T-helper 1 cell treated with Interleukin-12 subunit alpha and Interleukin-12 subunit beta and Interleukin-4 antibody, amounts not matched to agents 30 μg/mL and 1 μg/mL, for 36 hours (primary cell): Measurements from ENCODE around the gene KRTAP10-2.
"Not testable (repeated sequence)": the region's sequence is repeated elsewhere in the genome, so short reads cannot be mapped to it uniquely, and the experiment has no call there.

Experiments
- H3K27ac Mint-ChIP-seq: one replicate; pipeline ENCODE4 v1.8.0; 2021; ENCODE audit warnings: mild to moderate bottlenecking, mixed read lengths
- H3K27me3 Mint-ChIP-seq: one replicate; pipeline ENCODE4 v1.8.0; 2021; ENCODE audit warnings: low read depth, mixed read lengths
- H3K36me3 Mint-ChIP-seq: one replicate; pipeline ENCODE4 v1.8.0; 2021; ENCODE audit warnings: low read depth, mixed read lengths
- H3K4me1 Mint-ChIP-seq: one replicate; pipeline ENCODE4 v1.8.0; 2021; ENCODE audit warnings: low read depth, mixed read lengths
- H3K4me3 Mint-ChIP-seq: one replicate; pipeline ENCODE4 v1.8.0; 2021; ENCODE audit warnings: mild to moderate bottlenecking, moderate library complexity, mixed read lengths
- H3K9me3 Mint-ChIP-seq: one replicate; pipeline ENCODE4 v1.8.0; 2021; ENCODE audit warnings: mixed read lengths

Gene KRTAP10-2

DNA sequence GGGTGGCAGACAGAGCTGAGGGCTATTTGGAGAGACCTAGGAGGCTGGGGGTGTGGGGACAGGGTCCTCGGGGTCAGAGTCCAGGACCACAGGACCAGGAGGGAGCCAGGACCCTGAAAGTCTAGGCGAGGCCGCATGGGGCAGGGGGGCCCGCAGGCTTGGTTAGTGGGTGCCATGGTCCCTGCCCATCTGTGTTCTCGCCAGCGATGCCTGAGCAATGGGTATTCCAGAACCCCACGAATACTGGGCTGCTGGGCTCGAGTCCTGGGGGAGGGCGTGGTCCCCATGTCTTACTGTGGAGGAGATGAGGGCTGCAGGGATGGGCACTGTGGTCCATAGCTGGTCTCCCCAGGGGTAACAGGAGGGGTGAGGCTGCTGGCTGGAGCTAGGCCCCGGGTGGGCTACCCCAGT, 39.0 kb upstream of the KRTAP10-2 start:
- H3K27ac Mint-ChIP-seq: no peak overlapping the region

DNA sequence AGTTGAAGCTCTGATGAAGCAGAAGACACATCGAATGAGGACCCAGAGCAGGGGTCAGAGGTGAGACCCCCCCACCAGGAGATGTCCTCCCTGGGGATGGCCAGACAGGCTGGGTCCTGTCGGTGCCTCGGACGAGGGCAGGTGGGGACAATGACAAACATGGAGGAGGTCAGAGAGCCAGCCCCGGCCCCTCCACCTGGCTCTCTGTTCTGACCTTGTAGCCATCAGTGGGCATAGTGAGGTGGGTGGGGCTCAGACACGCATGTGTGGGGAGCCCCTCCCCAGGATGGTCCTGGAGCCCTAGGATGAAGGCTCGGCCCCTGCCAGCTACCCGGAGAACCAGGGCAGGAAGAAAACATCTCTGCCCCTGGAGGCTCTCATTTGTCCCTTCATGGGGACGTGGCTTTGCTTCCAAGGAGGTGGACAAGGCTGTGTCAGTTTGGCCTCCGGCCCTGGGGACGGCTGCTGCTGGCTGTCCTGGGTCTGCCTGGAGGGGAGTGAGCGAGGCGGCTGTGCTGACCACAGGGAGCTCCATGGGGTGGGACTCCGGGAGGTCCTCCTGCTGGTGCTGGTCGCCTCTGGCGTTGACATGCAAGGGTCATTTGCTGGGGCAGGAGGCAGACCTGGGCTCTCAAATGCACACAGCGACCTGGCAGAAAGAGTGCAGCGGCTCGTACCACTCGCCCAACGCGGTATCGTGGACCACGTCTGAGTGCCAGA, 38.4 kb upstream of the KRTAP10-2 start:
- peaks cover 45% of the 10 kb centered on the region for H3K27me3 Mint-ChIP-seq
- no peak overlapping the region for H3K4me3 Mint-ChIP-seq
- no peaks in the 10 kb centered on the region for H3K9me3 Mint-ChIP-seq
- H3K27ac Mint-ChIP-seq: no peak overlapping the region
- no peaks in the 10 kb centered on the region for H3K4me1 Mint-ChIP-seq
- H3K36me3 Mint-ChIP-seq: no peaks in the 10 kb centered on the region

More for the DNA sequence above, 39.0 kb upstream of the KRTAP10-2 start:
- peaks cover 46% of the 10 kb centered on the region for H3K27me3 Mint-ChIP-seq
- no peaks in the 10 kb centered on the region for H3K36me3 Mint-ChIP-seq
- H3K9me3 Mint-ChIP-seq: no peaks in the 10 kb centered on the region
- no peaks in the 10 kb centered on the region for H3K4me1 Mint-ChIP-seq
- H3K4me3 Mint-ChIP-seq: no peak overlapping the region

DNA sequence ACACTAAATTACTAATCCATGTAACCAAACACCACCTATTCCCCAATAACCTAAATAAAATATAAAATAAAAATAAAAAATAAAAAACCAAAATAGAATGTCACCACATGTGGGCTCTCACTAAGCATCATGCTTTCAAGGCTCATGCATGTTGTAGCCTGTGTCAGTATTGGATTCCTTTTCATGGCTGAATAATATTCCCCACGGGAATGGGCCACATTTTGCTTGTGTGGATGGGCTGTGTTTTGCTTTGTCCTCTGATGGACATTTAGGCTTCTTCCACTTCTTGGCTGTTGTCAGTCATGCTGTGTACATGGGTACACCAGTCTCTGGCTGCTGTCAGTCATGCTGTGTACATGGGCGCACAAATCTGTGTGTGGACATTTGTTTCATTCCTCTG, 37.8 kb upstream of the KRTAP10-2 start:
- H3K4me3 Mint-ChIP-seq: no peak overlapping the region
- no peak overlapping the region for H3K27ac Mint-ChIP-seq
- peaks cover 49% of the 10 kb centered on the region for H3K27me3 Mint-ChIP-seq
- peaks cover 4% of the 10 kb centered on the region for H3K4me1 Mint-ChIP-seq
- no peaks in the 10 kb centered on the region for H3K36me3 Mint-ChIP-seq
- no peaks in the 10 kb centered on the region for H3K9me3 Mint-ChIP-seq

DNA sequence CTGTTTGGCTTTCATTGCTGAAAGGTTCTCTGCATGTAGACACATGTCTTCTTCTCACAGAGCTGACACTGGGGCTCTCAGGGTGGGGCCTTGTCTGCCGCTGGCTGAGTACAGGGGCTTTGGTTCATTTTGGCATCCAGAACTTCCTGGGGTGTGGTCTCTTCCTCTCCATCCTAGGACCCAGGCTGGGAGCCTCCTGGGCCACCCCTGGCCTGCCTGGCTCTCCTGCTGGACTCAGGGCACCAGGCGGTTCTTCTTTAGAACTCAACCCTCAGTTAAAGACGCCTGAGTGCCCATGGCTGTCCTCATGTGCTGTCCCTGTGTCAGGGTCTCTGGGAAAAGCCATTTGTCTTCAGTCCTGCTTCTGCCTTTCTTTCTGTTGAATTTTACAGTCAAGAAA, 34.6 kb upstream of the KRTAP10-2 start:
- Mint-ChIP-seq H3K4me1 (peaks cover 15% of the 10 kb centered on the region), H3K36me3 (peaks cover 3% of the 10 kb centered on the region), H3K27ac (no peak overlapping the region), H3K27me3 (peaks cover 46% of the 10 kb centered on the region), H3K4me3 (no peak overlapping the region), H3K9me3 (peaks cover 19% of the 10 kb centered on the region)

DNA sequence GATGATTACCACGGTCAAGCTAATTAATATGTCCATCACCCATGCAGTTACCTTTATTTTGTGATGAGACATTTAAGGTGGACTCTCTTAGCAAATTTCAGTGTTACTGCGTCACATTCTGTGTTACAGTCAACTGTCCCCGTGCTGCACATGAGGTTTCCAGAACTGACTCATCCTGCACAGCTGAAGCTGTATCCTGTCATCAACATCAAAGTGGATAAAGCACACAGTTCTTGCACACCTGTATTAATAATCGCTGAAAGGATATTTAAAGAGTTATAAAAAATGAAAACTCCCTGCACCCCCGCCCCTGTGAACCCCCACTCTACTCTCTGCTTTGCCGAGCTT, 32.5 kb upstream of the KRTAP10-2 start:
- Mint-ChIP-seq H3K36me3 (peaks cover 3% of the 10 kb centered on the region), H3K4me1 (peaks cover 15% of the 10 kb centered on the region), H3K27me3 (peaks cover 41% of the 10 kb centered on the region), H3K9me3 (peaks cover 25% of the 10 kb centered on the region), H3K4me3 (no peak overlapping the region), H3K27ac (no peak overlapping the region)

DNA sequence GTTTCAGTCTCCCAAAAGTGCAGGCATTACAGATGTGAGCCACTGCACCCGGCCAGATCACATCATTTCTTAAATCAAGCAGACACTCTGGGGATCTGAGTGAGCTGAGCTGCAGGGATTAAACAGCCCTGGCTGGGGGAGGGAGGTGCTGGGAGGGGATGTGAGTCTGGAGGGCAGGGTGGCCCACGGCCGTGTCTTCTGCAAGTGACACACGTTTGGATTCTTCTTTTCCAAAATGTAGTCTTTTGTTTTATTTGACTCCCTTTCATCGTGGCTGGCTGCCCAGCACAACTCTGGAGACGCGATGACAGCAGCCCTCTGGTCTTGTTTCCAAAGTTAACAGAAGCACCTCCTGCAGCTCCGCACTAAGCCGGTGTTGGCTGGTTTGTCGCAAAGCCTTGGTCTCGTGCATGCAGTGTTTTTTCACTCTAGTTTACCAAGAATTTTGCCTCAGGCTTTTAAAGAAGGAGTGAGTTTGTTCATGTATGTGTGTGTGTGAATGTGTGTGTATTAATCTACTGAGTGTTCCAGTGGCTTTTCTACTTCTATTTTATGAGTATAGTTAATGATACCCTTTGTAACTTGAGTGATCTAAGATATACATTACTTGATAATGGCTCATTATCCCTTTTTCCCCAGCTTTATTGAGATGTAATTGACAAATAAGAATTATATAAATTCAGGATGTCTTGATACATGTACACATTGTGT, 31.9 kb upstream of the KRTAP10-2 start:
- Mint-ChIP-seq H3K27me3 (peaks cover 38% of the 10 kb centered on the region), H3K9me3 (peaks cover 27% of the 10 kb centered on the region), H3K4me3 (no peak overlapping the region)

DNA sequence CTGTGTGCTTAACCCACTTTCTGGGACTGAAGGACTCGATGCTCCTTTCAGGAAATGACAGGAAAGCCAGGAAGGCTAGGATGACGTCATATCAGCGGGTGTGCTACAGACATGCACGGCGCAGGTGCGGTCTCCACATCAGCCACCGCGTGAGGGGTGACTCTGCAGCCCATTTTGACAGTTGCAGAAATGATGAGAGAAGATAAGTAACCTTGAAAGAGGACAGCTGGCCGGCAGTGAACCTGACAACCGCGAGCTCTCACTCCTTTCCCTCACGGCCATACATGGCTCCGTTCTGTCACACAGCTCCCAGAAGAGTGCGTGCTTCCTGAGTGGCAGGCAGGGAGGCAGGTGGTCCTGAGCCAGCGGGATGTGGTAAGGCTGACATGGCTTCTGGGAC, 30.8 kb upstream of the KRTAP10-2 start:
- no peak overlapping the region for H3K27ac Mint-ChIP-seq

More for the DNA sequence above, 31.9 kb upstream of the KRTAP10-2 start:
- Mint-ChIP-seq H3K4me1 (peaks cover 15% of the 10 kb centered on the region), H3K27ac (no peak overlapping the region), H3K36me3 (peaks cover 3% of the 10 kb centered on the region)

DNA sequence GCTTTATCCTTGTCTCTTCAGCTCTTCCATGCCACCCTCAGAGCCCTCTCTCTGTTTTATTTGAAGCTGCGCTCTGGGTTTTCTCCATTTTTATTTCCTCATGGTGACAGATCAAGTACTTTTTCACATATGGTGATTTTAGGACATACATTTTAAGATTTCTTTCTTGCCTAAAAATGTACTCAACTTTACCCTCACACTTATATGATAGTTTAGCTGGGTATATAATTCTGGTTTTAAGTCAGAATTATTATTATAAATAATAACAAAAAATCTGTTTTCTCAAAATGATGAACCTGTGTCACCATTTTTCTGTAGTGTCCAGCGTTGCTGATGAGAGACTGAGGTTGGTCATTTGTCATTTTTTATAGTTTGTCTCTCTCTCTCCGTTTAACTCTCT, 29.9 kb upstream of the KRTAP10-2 start:
- H3K4me3 Mint-ChIP-seq: no peak overlapping the region

More for the DNA sequence above, 30.8 kb upstream of the KRTAP10-2 start:
- peaks cover 3% of the 10 kb centered on the region for H3K36me3 Mint-ChIP-seq
- no peak overlapping the region for H3K4me3 Mint-ChIP-seq
- peaks cover 15% of the 10 kb centered on the region for H3K4me1 Mint-ChIP-seq
- H3K9me3 Mint-ChIP-seq: peaks cover 37% of the 10 kb centered on the region
- peaks cover 26% of the 10 kb centered on the region for H3K27me3 Mint-ChIP-seq

DNA sequence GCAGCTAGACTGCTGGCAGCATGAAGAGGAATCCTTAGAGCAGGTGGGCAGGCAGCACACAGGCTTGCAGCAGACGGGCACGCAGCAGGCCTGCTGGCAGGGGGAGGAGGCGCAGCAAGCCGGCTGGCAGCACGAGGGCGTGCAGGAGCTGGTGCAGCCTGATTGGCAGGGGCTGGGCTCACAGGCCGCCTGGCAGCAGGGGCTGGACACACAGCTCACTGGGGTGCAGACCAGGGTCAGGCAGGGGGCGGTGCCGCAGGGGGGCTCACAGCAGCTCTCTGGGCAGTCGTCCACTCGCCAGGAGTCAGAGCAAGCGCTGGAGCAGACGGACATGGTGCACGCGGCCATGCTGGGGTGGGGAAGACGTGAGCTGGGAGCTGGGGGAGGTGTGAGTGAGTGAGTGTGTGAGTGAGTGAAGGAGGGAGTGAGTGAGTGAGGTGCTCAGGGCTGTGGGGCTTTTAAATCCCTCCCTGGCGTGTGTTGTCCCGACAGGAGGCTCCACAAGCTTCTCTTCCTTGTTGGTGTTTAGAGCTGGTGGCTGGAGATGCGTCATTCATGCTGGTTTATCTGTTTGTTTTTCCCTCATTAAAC, 29.0 kb upstream of the KRTAP10-2 start, which contains the start of gene KRTAP10-5:
Gene KRTAP10-5 (minus strand): TSS at position 374 of the 591 bp plus-strand sequence. CDS start 26 bp downstream, at position 348.
- H3K27ac Mint-ChIP-seq, H3K36me3 Mint-ChIP-seq, H3K4me3 Mint-ChIP-seq: not testable (repeated sequence)
- H3K9me3 Mint-ChIP-seq: peaks cover 51% of the 10 kb centered on the region
- peaks cover 15% of the 10 kb centered on the region for H3K4me1 Mint-ChIP-seq
- H3K27me3 Mint-ChIP-seq: peaks cover 13% of the 10 kb centered on the region

More for the DNA sequence above, 29.9 kb upstream of the KRTAP10-2 start:
- Mint-ChIP-seq H3K9me3 (peaks cover 44% of the 10 kb centered on the region), H3K27me3 (peaks cover 17% of the 10 kb centered on the region), H3K4me1 (peaks cover 15% of the 10 kb centered on the region), H3K36me3 (peaks cover 3% of the 10 kb centered on the region), H3K27ac (no peak overlapping the region)

DNA sequence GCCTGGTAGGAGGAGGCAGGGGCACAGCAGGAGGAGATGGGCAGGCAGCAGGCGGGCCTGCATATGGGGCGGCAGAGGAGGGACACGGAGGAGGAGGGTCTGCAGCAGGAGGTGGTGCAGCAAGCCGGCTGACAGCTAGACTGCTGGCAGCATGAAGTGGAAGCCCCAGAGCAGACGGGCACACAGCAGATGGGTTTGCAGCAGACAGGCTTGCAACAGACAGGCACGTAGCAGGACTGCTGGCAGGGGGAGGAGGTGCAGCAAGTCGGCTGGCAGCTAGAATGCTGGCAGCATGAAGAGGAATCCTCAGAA, 28.5 kb upstream of the KRTAP10-2 start:
- Mint-ChIP-seq H3K36me3 (peaks cover 3% of the 10 kb centered on the region), H3K27ac (no peak overlapping the region), H3K9me3 (peaks cover 51% of the 10 kb centered on the region), H3K27me3 (peaks cover 11% of the 10 kb centered on the region), H3K4me1 (peaks cover 16% of the 10 kb centered on the region), H3K4me3 (no peak overlapping the region)

DNA sequence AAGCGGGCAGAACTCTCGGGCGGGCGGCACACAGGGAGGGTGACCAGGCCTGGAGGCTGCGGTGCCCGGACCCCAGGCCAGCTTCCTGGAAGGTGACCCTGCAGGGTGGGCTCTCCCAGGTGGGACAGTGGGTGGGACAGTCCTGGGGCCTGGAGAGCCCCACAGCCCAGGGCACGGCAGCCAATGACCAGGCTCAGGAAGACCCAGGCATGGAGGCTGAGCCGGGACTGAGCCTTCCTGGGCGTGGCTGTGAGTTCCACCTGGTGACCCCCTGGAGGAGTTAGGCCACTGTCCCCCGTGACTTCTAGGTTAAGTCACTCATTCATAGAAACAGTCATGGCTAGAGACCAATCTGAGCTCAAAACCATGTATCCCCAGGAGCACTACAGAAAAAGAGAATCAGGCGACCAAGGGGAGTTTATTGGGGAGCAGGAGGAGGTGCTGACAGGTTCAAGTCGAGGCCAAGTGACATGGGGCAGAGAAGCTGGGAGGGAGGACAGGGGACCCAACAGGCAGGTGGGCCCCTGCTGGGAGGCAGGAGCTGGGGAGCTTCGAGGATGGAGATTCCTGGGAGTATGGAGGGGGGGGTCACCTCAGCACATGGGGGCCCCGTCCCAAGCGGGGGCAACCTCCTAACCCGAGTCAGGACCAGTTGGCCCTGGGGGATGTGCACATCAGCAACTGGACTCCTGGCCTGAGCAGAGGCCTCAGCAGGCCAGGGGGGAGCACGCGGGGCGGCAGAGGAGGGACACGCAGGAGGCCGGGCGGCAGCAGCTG, 27.9 kb upstream of the KRTAP10-2 start:
- no peak overlapping the region for H3K4me3 Mint-ChIP-seq
- H3K36me3 Mint-ChIP-seq: peaks cover 3% of the 10 kb centered on the region
- H3K4me1 Mint-ChIP-seq: peaks cover 14% of the 10 kb centered on the region
- peaks cover 7% of the 10 kb centered on the region for H3K27me3 Mint-ChIP-seq
- H3K9me3 Mint-ChIP-seq: peaks cover 51% of the 10 kb centered on the region
- H3K27ac Mint-ChIP-seq: no peak overlapping the region

DNA sequence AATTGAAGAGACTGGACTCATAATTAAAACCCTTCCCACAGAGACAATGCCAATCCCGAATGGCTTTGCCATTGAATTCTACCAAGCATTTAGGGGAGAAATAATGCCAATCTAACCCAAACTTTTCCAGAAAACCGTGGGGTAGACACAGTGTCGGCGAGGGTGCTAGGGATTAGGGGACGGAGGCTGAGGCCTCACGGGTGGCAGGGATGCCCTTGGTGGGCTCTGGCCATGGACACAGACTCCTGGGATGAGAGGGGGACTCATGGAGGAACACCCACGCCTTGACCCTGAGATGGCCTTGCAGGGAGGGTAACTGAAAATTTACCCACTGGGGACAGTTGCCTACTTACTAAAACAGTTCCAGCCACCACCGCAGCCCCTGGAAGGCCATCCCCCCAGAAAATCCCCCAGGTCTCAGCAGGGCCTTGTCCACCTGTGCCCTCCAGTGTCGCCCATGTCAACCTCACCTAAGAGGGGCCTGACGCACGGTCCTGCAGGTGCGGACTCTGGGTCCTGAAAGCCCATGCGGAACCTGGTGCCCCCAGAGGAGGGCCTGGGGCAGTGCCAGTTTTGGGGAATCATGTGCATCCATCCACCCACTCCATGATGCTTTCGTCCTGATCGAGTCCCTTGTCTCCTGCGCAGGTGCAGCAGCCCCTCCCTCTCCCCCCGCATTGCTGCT, 27.2 kb upstream of the KRTAP10-2 start:
- Mint-ChIP-seq H3K36me3 (peaks cover 3% of the 10 kb centered on the region), H3K27me3 (peaks cover 5% of the 10 kb centered on the region), H3K27ac (no peak overlapping the region), H3K4me3 (no peak overlapping the region), H3K9me3 (peaks cover 51% of the 10 kb centered on the region), H3K4me1 (peaks cover 6% of the 10 kb centered on the region)

DNA sequence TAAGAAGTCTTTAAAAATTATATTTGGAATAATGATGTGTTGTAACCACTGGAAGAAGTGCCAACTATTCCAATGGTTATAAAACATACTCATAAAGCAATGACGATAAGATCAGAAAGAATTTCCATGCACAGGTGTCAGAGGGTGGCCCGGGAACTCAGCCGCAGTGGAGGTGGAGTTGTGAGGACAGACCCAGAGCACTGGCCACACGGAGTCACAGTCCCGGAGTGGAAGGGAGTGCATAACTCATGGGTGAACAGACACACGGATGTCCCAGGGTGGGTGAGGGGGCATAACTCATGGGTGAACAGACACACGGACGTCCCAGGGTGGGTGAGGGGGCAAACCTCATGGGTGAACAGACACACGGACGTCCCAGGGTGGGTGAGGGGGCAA, 24.7 kb upstream of the KRTAP10-2 start:
- H3K27me3 Mint-ChIP-seq: peaks cover 5% of the 10 kb centered on the region
- no peak overlapping the region for H3K27ac Mint-ChIP-seq
- H3K4me3 Mint-ChIP-seq: no peak overlapping the region
- no peaks in the 10 kb centered on the region for H3K36me3 Mint-ChIP-seq
- H3K9me3 Mint-ChIP-seq: peaks cover 33% of the 10 kb centered on the region
- H3K4me1 Mint-ChIP-seq: peaks cover 2% of the 10 kb centered on the region
